GM18502 (cell line): ENCODE measurements around the gene AFG1L.
"Not testable (repeated sequence)": the region's sequence is repeated elsewhere in the genome, so short reads cannot be mapped to it uniquely, and the experiment has no call there.

Experiments used
- ATAC-seq: cut with Tn5 transposase; IDR thresholded peaks from one replicate; pipeline ENCODE4 v1.9.1; 2021; ENCODE audit warnings: mild to moderate bottlenecking; ENCODE audit not compliant: unreplicated experiment, poor library complexity

AFG1L gene

DNA sequence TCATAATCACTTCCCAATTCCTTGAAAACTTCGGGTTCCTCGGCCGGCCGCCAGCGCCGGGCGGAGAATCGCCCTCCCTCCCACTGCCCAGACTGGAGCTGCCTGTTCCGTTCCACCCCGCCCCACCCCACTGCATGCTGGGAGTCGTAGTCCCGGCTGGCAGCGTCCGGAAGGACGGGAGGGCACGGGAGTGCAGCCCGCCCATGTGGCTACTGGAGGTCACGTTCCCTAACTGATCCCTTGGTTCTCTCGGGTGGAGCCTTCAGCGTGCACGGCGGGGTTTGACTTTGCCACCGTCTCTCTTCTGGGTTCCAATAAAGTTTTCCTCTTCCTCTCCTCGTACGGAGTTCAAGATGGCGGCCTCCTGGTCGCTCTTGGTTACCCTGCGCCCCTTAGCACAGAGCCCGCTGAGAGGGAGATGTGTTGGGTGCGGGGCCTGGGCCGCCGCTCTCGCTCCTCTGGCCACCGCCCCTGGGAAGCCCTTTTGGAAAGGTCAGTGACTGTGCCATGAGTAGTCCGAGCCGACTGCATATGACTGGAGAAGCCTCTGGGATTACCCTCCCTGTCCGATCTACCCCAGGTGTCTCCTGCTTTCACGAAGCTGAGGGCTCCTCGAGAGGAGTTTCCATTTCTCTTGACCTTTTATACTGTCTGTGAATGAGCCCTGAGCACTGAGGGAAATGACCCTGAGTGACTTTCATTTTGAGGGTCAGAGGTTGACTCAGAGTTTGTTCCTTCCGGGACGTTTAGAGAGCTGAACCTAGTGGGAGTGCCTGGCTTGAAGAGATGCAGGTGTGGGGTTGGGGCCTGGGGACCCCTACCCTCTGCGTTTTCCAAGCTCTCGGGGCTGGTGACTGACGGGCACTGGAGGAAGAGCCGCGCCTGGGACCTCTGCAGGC, at the start of gene AFG1L:
Gene AFG1L (plus strand): TSS at position 328 of the 899 bp plus-strand sequence. CDS start 26 bp downstream, at position 354.
- ATAC-seq: peak; percentile 90

GRCh38 chr6:108245095-108245494, 49.8 kb upstream of the AFG1L start:
- ATAC-seq: not testable (repeated sequence)

GRCh38 chr6:108247965-108248536, 46.8 kb upstream of the AFG1L start:
- no peak for ATAC-seq

DNA sequence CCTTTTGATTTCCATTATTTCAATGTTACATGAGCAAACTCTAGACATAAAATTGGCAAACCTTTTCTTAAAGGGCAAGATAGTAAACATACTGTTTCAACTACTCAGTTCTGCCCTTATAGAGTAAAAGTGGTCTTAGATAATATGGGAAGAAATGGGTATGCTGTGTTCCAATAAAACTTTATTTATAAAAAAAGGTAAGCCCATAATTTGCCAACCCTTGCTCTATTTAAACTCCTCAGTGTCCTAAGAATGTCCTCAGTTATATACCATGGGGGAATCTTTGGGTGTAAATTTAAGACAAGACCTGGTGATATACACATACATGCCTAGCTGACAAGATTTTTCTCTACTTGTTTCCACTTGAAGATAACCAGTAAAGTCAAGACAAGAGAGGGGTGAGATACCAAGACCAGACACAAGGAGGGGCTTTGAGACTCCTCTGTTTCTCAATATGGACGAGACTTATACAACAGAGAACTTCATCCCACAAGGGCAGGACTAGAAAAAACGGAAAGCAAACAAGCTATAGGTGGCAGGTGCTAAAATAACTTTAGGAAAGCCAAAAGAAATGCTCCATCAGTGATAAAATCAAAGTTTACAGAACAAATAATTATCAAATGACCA, 44.5 kb upstream of the AFG1L start:
- peak; percentile 50 for ATAC-seq

DNA sequence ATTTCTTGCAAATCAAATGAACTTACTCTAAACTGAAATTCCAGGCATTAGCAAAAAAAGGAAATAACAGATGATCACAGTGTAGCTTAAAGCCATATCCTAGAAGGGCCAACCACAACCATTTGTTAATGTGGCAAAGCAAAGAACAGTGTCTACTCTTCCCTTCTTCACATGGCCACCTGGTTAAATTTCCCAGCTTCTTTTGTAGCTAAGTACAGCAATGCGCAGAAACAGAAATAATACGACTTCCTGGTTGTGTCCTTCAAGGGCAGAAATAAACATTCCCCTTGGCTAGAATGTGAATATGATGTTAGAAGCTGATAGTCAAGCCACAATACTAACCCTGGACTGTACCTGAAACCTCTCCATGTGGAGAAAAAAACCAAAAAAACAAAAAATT, 43.6 kb upstream of the AFG1L start:
- no peak for ATAC-seq

DNA sequence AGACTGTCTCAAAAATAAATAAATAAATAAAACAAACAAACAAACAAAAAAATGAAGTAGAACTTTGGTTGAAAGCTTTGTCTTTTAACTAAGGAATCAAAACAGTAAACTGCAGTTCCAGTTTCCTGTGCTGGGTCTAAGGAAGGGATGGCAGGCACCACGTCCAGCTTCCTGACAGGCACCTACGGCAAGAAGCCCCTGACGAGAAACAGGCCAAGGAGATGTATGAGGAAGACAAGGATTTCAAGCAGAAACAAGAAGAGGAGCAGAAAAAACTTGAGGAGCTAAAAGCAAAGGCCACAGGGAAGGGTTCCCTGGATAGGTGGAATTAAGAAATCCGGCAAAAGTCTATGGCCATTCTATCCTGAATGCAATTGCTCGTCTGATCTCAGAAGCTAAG, 42.8 kb upstream of the AFG1L start:
- ATAC-seq: no peak

DNA sequence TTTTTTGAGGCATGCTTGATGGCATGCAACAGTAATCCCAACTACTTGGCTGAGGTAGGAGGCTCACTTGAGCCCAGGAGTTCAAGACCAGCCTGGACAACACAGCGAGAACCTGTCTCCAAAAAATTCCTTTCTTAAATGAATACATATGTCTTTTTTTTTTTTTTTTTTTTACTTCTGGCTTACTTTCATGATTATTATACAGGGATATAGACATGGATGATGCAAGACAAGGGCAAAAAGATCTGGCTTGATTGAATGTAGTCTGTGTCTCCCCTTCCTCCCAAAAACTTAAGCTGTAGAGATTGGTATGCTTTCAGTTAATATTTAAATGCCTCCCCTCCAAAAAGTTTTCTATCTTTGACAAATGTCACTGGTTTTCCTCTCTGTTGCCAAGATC, 41.6 kb upstream of the AFG1L start:
- ATAC-seq: no peak

DNA sequence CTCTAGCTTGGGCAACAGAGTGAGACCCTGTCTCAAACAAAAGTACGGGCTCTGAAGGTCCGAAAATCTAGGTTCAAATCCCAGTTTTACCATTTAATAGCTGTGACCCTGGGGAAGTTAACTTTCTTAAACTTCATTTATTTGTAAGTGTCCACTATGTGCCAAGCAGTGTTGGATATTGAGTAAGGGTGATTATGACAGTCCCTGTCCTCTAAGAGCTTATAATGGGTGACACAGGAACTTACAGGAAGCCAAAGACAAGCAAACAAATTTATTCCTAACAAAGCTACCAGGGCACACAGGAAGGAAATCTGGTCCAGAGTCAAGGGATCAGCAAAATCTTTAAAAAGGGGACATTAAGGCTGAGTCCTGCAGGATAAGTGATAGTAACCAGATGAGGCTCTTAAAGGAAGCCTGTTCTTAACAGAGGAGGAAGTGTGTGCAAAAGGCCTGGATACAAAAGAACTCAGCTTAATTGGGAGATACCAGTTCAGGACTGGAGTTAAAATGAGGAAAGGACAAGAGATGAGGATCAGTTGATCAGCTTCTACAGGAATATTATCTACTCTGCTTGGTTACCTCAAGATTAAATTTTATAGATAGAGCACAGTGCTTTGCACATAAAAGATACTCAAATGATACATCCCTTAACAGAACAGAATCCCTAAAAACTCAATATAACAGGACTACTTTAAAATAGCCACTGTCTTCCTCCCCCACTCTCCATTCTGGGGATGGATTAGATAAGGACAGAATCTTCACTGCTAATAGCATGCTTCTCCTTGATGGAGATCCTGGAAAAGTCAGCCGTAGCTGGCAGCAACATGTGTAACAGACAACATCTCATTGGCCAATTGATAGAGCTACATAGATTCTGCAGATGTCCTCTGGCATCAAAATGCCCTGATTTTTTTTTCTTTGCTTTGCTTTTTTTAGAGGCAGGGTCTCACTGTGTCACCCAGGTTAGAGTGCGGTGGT, 40.1 kb upstream of the AFG1L start:
- ATAC-seq: no peak

DNA sequence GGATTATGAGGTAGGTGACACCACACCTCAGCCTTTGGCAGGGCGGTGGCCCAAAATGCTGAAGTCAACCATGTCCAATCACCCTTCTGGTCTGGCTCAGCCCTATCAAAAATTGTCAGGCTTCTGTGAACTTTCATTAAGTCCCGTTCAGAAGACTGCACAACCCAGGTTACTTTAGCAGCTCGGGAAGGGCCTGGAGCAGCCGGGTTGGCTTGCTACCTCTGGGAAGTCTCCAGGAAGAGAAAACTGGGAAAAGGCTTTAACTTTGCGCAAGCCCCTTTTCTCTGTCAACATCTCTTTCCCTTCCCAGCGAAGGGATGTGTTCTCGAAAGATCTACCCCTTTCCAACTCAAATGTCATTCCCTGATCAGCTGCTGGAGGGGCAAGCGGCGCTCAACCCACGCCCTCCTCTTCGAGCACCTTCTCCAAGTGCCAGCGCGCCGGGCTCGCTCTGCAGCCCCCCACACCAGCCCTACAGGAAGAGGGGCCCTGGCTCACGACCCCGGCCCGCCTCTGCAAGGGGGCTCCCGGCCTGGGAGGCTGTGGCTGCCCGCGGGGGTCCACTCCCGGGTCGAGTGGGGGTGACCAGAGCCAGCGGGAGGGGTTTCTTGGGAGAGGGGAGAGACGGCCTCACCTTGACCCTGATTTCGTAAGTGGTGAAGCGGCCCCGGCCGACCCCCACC, 34.6 kb upstream of the AFG1L start:
- peak; percentile 4 for ATAC-seq

DNA sequence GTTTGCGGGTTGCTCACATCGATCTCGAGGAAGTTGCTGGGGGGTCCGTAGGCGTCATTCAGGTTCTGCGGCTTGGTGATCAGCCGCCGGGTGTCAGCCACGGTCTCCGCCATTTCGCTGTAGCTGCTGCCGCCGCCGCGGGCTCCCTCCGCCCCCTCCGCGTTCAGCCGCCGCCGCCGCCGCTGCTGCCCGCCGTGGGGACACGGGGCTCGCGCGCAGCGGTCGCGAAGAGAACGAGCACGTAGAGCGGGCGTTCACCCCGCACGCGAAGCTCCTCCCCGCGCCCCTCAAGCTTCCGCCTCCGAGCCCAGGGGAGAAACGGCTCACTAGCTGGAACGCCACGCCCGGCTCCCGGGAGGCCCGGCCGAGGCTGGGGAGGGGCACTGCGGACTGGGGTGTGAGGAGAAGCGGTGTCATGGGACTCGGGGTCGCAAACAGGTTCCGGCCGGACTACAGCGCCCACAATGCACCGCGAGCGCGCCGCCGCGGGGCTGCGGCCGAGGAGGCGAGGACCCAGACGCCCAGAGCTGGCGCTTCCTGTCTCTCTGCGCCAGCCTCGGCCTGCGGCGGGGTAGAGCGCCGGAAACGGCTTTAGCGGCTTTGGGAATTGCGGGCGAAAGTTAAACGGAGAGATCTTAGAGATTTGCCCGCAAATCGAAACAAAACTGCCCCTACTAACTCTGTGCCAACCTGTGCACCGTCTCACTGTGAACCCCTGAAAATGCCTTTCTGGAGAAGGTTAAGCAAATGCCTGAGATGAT, 33.9 kb upstream of the AFG1L start, which contains the start of gene SNX3:
Gene SNX3 (minus strand): TSS at position 232 of the 761 bp plus-strand sequence. CDS start 119 bp downstream, at position 113.
- ATAC-seq: peak; percentile 89

GRCh38 chr6:108263371-108263770, 31.5 kb upstream of the AFG1L start:
- no peak for ATAC-seq

DNA sequence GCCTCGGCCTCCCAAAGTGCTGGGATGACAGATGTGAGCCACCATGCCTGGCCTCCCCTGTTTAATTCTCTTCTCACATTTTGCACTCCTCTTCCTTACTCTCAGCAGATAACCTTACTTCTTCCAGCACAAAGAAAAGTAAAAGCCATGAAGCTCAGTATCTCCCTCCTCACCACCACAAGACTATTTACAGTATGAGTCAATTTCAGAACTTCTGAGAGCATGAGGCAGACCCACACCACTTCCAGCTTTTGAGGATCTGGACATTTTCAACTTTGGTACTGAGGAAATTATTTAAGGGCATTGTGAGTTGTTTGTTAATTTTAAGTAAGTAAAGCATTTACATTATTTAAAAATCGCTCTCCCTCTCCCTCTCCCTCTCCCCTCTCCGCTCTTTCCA, 26.0 kb upstream of the AFG1L start:
- ATAC-seq: no peak

- ATAC-seq: not testable (repeated sequence)
Measured at GRCh38 chr6:108269955-108270354, 24.9 kb upstream of the AFG1L start.

GRCh38 chr6:108274546-108274945, 20.3 kb upstream of the AFG1L start:
- no peak for ATAC-seq

GRCh38 chr6:108275976-108276375, 18.9 kb upstream of the AFG1L start:
- no peak for ATAC-seq

DNA sequence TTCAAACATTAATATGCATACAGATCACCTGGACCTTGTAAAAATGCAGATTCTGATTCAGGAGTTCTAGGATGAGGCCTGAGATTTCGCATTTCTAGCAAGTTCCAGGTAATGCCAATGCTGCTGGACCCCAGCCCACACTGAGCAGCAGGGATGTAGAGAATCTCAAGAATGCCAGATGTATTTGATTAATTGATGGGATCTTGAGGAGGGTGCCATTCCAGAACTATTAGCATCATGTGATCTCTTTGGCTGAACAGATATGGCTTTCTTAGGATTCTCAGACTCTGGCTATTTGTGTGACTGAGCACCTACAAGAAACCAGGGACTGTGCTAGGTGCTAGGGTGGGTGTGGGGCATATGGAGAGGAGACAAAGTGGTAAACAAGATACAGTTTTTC, 17.6 kb upstream of the AFG1L start:
- ATAC-seq: no peak

GRCh38 chr6:108277831-108278230, 17.0 kb upstream of the AFG1L start:
- ATAC-seq: no peak

- no peak for ATAC-seq
Measured at GRCh38 chr6:108285381-108285780, 9.5 kb upstream of the AFG1L start.

DNA sequence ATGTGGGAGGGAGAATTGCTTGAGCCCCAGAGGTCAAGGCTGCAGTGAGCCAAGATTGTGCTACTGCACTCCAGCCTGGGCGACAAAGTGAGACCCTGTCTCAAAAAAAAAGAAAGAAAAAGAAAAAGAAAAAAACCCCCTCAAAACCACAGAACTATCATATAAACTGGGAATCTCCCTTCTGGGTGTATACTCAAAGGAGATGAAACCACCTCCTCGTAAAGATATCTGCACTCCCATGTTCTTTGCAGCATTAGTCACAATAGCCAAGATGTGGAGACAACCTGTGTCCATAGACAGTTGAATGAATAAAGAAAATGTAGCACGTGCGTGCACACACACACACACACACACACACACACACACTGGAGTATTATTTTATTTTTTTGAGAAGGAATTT, 8.5 kb upstream of the AFG1L start:
- no peak for ATAC-seq
